ENCODE results near the gene DOCK1.

Gene DOCK1

GRCh38 chr10:127266431-127266830 lies 361.2 kb downstream of the DOCK1 start:
- H3K4me1 ChIP-seq (ENCODE audit: low read length): no peaks in the 10 kb centered on the region
- no peak for DNase-seq
- no peak overlapping the region for H3K9ac ChIP-seq (ENCODE audit: low read length)
- no peak overlapping the region for H2AFZ ChIP-seq (ENCODE audit: low read length)
- H3K4me2 ChIP-seq (ENCODE audit: low read depth, low read length): no peak overlapping the region
- no peaks in the 10 kb centered on the region for H3K9me3 ChIP-seq (replicated peaks; ENCODE audit: insufficient read depth, low read length)
- H3K4me3 ChIP-seq (ENCODE audit: low read length): no peak overlapping the region
- no peaks in the 10 kb centered on the region for H3K27me3 ChIP-seq (replicated peaks; ENCODE audit: insufficient read depth, low read length)
- no peaks in the 10 kb centered on the region for H3K9me2 ChIP-seq (replicated peaks; ENCODE audit: insufficient read depth, low read length)
- H3F3A ChIP-seq (ENCODE audit: insufficient read depth, low read length): no peaks in the 10 kb centered on the region
- no peaks in the 10 kb centered on the region for H3K36me3 ChIP-seq (replicated peaks; ENCODE audit: insufficient read depth, low read length)
- no peak overlapping the region for H3K27ac ChIP-seq (ENCODE audit: low read length)
- no peaks in the 10 kb centered on the region for H4K20me1 ChIP-seq (ENCODE audit: insufficient read depth, low read length)
- H3K79me2 ChIP-seq (ENCODE audit: low read length): no peaks in the 10 kb centered on the region
- TF ChIP-seq EZH2 (optimal IDR thresholded peaks at IDR 0.05; ENCODE audit: low read depth, low read length) (no peak), EZH2phosphoT487 (IDR thresholded peaks at IDR 0.05; ENCODE audit: low read length) (no peak)
- TF ChIP-seq, protein P1, sequence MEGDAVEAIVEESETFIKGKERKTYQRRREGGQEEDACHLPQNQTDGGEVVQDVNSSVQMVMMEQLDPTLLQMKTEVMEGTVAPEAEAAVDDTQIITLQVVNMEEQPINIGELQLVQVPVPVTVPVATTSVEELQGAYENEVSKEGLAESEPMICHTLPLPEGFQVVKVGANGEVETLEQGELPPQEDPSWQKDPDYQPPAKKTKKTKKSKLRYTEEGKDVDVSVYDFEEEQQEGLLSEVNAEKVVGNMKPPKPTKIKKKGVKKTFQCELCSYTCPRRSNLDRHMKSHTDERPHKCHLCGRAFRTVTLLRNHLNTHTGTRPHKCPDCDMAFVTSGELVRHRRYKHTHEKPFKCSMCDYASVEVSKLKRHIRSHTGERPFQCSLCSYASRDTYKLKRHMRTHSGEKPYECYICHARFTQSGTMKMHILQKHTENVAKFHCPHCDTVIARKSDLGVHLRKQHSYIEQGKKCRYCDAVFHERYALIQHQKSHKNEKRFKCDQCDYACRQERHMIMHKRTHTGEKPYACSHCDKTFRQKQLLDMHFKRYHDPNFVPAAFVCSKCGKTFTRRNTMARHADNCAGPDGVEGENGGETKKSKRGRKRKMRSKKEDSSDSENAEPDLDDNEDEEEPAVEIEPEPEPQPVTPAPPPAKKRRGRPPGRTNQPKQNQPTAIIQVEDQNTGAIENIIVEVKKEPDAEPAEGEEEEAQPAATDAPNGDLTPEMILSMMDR (IDR thresholded peaks at IDR 0.05; ENCODE audit: low read length): no peak

GRCh38 chr10:127267442-127267841 lies 362.2 kb downstream of the DOCK1 start:
- Histone ChIP-seq H4K20me1 (ENCODE audit: insufficient read depth, low read length) (no peaks in the 10 kb centered on the region), H3K36me3 (replicated peaks; ENCODE audit: insufficient read depth, low read length) (no peaks in the 10 kb centered on the region), H3K9ac (ENCODE audit: low read length) (no peak overlapping the region), H2AFZ (ENCODE audit: low read length) (no peak overlapping the region), H3K4me1 (ENCODE audit: low read length) (no peaks in the 10 kb centered on the region), H3K27me3 (replicated peaks; ENCODE audit: insufficient read depth, low read length) (no peaks in the 10 kb centered on the region), H3K9me2 (replicated peaks; ENCODE audit: insufficient read depth, low read length) (no peaks in the 10 kb centered on the region), H3F3A (ENCODE audit: insufficient read depth, low read length) (no peaks in the 10 kb centered on the region), H3K9me3 (replicated peaks; ENCODE audit: insufficient read depth, low read length) (no peaks in the 10 kb centered on the region), H3K27ac (ENCODE audit: low read length) (no peak overlapping the region), H3K4me3 (ENCODE audit: low read length) (no peak overlapping the region), H3K79me2 (ENCODE audit: low read length) (no peaks in the 10 kb centered on the region), H3K4me2 (ENCODE audit: low read depth, low read length) (no peak overlapping the region)
- DNase-seq: no peak
- TF ChIP-seq, protein P1 (IDR thresholded peaks at IDR 0.05; ENCODE audit: low read length): no peak
- no peak for TF ChIP-seq EZH2phosphoT487 (IDR thresholded peaks at IDR 0.05; ENCODE audit: low read length)
- TF ChIP-seq EZH2 (optimal IDR thresholded peaks at IDR 0.05; ENCODE audit: low read depth, low read length): no peak

GRCh38 chr10:127272076-127272475 lies 366.8 kb downstream of the DOCK1 start:
- H3K9me3 ChIP-seq (replicated peaks; ENCODE audit: insufficient read depth, low read length): no peaks in the 10 kb centered on the region
- H4K20me1 ChIP-seq (ENCODE audit: insufficient read depth, low read length): no peaks in the 10 kb centered on the region
- no peaks in the 10 kb centered on the region for H3F3A ChIP-seq (ENCODE audit: insufficient read depth, low read length)
- H3K4me3 ChIP-seq (ENCODE audit: low read length): no peak overlapping the region
- H2AFZ ChIP-seq (ENCODE audit: low read length): no peak overlapping the region
- H3K9me2 ChIP-seq (replicated peaks; ENCODE audit: insufficient read depth, low read length): no peaks in the 10 kb centered on the region
- H3K27ac ChIP-seq (ENCODE audit: low read length): no peak overlapping the region
- no peak for DNase-seq
- H3K27me3 ChIP-seq (replicated peaks; ENCODE audit: insufficient read depth, low read length): no peaks in the 10 kb centered on the region
- no peaks in the 10 kb centered on the region for H3K79me2 ChIP-seq (ENCODE audit: low read length)
- TF ChIP-seq EZH2phosphoT487 (IDR thresholded peaks at IDR 0.05; ENCODE audit: low read length) (no peak), EZH2 (optimal IDR thresholded peaks at IDR 0.05; ENCODE audit: low read depth, low read length) (no peak)
- TF ChIP-seq, protein P1 (IDR thresholded peaks at IDR 0.05; ENCODE audit: low read length): no peak
- H3K4me1 ChIP-seq (ENCODE audit: low read length): no peaks in the 10 kb centered on the region
- no peak overlapping the region for H3K9ac ChIP-seq (ENCODE audit: low read length)
- no peak overlapping the region for H3K4me2 ChIP-seq (ENCODE audit: low read depth, low read length)
- H3K36me3 ChIP-seq (replicated peaks; ENCODE audit: insufficient read depth, low read length): no peaks in the 10 kb centered on the region

Measured in MM.1S (cell line).